Lower leg skin (tissue), 4 donors: ENCODE data around the gene PMEPA1. TPM values are rescaled to one million over a fixed set of nuclear protein-coding genes. Genes with fewer than 3 reads are reported as not detected.

Experiments used
- DNase-seq, 2 donors: peaks; one replicate each; pipeline ENCODE4 v3.0.0-alpha.2; 2019; ENCODE audit warnings: low spot score in 2 of 2
- H3K4me3 ChIP-seq: fragments of 200-600 bp; sonication (generic); 2 replicates; pipeline ENCODE4 v1.5.1; 2017; ENCODE audit warnings: mild to moderate bottlenecking, low read depth; ENCODE audit not compliant: poor library complexity, severe bottlenecking
- CTCF ChIP-seq, 3 donors: fragments of 450-650 bp; IDR thresholded peaks; one replicate each; pipeline ENCODE4 v1.5.1; 2016; ENCODE audit warnings: antibody characterized with exemption in 3 of 3, mild to moderate bottlenecking in 3 of 3, moderate library complexity in 2 of 3
- POLR2A ChIP-seq, 2 donors: fragments of 450-650 bp; IDR thresholded peaks; one replicate each; pipeline ENCODE4 v1.6.1; 2016 to 2017; ENCODE audit warnings: antibody characterized with exemption in 2 of 2, mild to moderate bottlenecking in 1 of 2, moderate library complexity in 1 of 2
- WGBS, 2 donors: methylation state at CpG; one replicate each; pipeline ENCODE4 v1.1.5; 2018; 5-methylcytosine and 5-hydroxymethylcytosine counted together
- intact Hi-C: fragments of 100-400 bp; cut with DNase I; formaldehyde crosslinking; loops from one replicate; pipeline ENCODE4 v1.15.0; 2023; ENCODE audit warnings: low total_unique reads
- total RNA-seq, 4 donors: library from RNA; depleted of rRNA; stranded (reverse); fragments of >200 nt; gene quantifications; one replicate each; pipeline ENCODE4 v1.1.0, GENCODE V29; 2016

The PMEPA1 gene
- total RNA-seq, 4 donors from 2014 or later: 4.3 to 22.1 (median 11.8) TPM

- no peak for DNase-seq
- intact Hi-C loops: no loop called here
- TF ChIP-seq POLR2A (IDR thresholded peaks at IDR 0.05) (no peak), CTCF (IDR thresholded peaks at IDR 0.05) (no peak)
- no peak overlapping the region for H3K4me3 ChIP-seq
- WGBS, 2 donors: 12 to 30% methylated on average over 18 of the region's 18 CpGs
These were observed 38.2 kb upstream of the PMEPA1 start for GRCh38 chr20:57747861-57748481.

- DNase-seq: no peak
- TF ChIP-seq POLR2A (IDR thresholded peaks at IDR 0.05) (no peak), CTCF (IDR thresholded peaks at IDR 0.05) (no peak)
- intact Hi-C loops: no loop called here
- WGBS, 2 donors: 52 to 55% methylated on average over 7 of the region's 7 CpGs
- no peak overlapping the region for H3K4me3 ChIP-seq
These were observed 37.1 kb upstream of the PMEPA1 start for GRCh38 chr20:57746832-57747404.

- intact Hi-C loops: no loop called here
- WGBS, 2 donors: 92% methylated on average over 13 of the region's 13 CpGs
- no peak overlapping the region for H3K4me3 ChIP-seq
- TF ChIP-seq POLR2A (IDR thresholded peaks at IDR 0.05) (no peak), CTCF (IDR thresholded peaks at IDR 0.05) (no peak)
- DNase-seq: no peak
These were observed 36.4 kb upstream of the PMEPA1 start for GRCh38 chr20:57746201-57746600.

- no peak for TF ChIP-seq CTCF (IDR thresholded peaks at IDR 0.05)
- no peak for TF ChIP-seq POLR2A (IDR thresholded peaks at IDR 0.05)
- intact Hi-C loops: no loop called here
- H3K4me3 ChIP-seq: no peak overlapping the region
- no peak for DNase-seq
- 88 to 90% methylated on average over 6 of the region's 6 CpGs for WGBS, 2 donors
These were observed 34.4 kb upstream of the PMEPA1 start for GRCh38 chr20:57744206-57744605.

- TF ChIP-seq CTCF (IDR thresholded peaks at IDR 0.05) (no peak), POLR2A (IDR thresholded peaks at IDR 0.05) (no peak)
- no peak overlapping the region for H3K4me3 ChIP-seq
- 83% methylated on average over 10 of the region's 10 CpGs for WGBS, 2 donors
- intact Hi-C loops: no loop called here
- no peak for DNase-seq
These were observed 33.8 kb upstream of the PMEPA1 start for GRCh38 chr20:57743450-57744095.
